NCI-H146 (cell line): ENCODE data around the gene KCNK10.
A peak's percentile ranks its signal among the peaks of the same experiment; 100 is the strongest.

Experiments
- DNase-seq: peaks from one replicate; lab custom pipeline; 2025; lab: John Stamatoyannopoulos, UW

The KCNK10 gene

GRCh38 chr14:88321692-88322503 lies 1.2 kb downstream of the KCNK10 start:
- DNase-seq: peak; percentile 39

DNA sequence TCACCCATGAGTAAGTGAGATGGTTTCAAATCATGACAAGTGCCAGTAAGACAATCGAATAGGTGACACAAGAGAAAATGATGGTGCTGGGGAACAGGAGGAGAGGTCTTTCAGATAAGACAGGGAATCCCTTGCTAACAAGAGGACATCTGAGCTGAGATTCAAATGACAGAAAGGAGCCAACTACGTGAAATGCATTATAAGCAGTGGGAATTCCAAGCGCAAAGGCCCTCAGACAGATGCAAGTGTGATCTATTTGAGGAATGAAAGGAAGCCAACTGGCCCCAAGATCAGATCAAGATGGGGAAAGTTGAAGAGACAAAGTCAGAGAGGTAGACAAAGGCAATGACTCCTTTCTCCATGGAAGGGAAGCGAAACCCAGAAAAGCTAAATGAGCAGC lies 4.7 kb downstream of the KCNK10 start:
- no peak for DNase-seq

DNA sequence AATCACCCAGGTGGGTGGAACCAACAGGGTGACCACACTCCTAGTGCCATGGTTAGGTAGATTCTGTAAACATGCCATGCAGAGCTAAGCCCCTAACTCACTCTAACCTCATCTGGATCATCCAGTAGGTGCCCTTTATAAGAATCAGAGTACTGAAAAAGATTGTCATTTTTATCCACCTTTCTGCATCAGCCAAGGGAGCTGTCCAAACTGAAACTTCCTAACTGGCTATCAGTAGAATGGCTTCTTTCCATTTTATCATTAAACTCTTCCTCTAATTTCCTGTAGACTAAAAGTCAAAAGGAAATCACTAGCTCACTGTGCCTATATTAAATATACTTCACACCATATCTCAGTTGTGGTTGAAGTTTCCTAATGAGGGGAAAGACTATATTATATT lies 6.5 kb downstream of the KCNK10 start:
- no peak for DNase-seq

- DNase-seq: no peak
Measured at GRCh38 chr14:88312257-88312656, 10.8 kb downstream of the KCNK10 start.

- DNase-seq: no peak
Measured at GRCh38 chr14:88311780-88312179, 11.3 kb downstream of the KCNK10 start.

DNA sequence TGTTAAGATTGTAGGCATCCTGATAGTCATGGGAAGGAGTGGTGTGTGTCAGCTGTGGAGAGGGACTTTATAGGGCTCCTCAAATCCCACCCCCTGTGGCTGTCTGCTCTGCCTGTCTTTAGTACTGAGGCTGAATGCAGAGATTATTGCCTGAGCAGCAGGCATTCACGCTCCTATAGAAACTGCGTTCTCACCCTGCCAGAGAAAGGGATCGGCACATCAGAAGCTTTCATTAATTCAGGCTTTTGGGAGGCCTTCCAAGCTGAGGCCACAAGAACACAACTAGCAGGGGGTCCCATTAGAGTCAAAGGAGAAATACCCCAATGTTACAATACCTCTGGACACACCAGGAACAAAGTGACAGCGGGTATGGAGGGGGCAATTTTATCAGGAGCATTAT lies 12.6 kb downstream of the KCNK10 start:
- DNase-seq: no peak

- DNase-seq: no peak
Measured at GRCh38 chr14:88310021-88310420, 13.0 kb downstream of the KCNK10 start.

GRCh38 chr14:88305528-88306322 lies 17.3 kb downstream of the KCNK10 start:
- DNase-seq: no peak

- no peak for DNase-seq
Measured at GRCh38 chr14:88303041-88303440, 20.0 kb downstream of the KCNK10 start.

DNA sequence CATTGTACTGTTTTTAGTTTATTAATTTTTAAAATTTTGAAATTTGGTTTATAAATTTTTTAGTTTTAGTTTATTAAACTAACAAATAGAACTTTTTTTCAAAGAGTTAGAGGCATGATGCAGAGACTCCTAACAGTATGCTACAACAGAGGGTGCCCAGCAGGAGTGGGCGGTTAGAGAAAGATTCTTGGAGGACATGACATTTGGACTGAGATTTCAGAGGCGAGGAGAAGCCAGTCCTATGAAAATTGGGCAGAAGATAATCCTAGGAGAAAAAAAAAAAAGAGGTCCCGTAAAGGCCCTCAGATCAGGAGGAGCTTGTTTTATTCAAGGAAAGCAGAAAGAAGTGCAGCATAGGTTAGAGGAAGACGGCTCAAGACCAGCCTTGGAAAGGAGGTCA lies 21.7 kb downstream of the KCNK10 start:
- no peak for DNase-seq

DNA sequence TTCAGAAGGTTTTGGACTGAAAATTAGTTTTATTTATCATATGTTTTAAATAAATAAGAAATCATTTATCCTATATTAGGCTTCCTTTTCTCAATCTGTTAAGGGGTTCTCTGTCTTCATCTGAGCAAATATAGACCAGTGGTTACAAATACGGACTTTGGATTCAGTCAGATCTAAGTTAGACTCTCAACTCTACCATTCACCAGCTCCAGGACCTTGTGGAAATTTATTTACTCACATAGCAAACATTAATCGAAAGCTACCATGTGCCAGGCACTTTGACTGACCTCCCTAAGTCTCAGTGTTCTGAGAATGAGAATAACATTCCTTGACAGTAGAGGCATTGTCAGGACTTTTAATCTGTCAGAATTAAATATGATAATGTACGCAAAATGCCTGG lies 22.3 kb downstream of the KCNK10 start:
- DNase-seq: no peak

- no peak for DNase-seq
Measured at GRCh38 chr14:88299865-88300530, 23.1 kb downstream of the KCNK10 start.

DNA sequence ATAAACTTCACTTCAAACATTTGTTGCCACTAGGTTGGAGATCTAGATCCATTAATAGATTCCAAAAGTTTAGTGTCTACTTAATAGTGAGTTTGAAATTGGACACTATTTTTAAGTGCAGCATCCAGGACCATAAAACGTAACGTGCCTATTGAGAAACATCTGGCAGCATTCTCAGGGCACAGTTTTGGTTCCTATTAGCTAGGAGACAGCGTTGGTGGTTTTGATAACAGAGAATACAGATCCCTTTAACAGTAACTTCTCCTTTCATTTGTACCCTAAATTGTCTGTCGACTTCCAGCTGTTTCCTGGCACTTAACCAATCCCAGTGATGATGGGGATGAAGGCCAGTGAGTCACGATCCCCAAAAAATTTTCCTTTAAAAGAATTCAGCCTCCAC lies 25.8 kb downstream of the KCNK10 start:
- no peak for DNase-seq

- DNase-seq: no peak
Measured at GRCh38 chr14:88296351-88296750, 26.7 kb downstream of the KCNK10 start.

DNA sequence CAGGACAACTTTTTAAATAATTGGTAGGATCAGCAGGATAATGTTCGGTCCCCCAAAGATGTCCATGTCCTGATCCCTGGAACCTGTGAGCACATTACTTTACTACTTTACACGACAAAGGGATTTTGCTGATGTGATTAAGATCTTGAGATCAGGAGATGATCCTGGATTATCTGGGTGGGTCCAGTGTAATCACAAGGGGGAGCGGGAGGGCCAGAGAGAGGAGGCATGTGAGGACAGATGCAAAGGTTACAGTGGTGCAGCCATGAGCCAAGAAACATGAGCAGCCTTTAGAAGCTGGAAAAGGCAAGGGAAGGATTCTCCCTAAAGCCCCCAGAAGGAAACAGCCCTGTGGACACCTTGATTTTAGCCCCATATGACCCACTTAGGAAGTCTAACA lies 33.1 kb downstream of the KCNK10 start:
- DNase-seq: no peak

- DNase-seq: no peak
Measured at GRCh38 chr14:88289234-88289633, 33.8 kb downstream of the KCNK10 start.

DNA sequence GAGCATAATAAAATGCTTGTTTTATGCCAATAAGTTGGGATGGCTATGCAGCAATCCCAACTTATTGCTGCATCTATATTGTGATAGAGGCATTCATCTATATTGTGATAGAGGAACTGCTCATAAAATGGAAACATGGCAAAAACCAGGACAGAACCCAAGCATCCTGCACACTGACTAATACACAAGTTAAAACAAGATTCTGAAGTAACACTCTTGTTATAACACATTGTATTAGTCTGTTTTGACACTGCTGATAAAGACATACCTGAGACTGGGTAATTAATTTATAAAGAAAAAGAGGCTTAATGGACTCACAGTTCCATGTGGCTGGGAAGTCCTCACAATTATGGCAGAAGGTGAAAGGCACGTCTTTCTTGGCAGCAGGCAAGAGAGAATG lies 36.8 kb downstream of the KCNK10 start:
- no peak for DNase-seq

- no peak for DNase-seq
Measured at GRCh38 chr14:88281447-88281846, 41.6 kb downstream of the KCNK10 start.

GRCh38 chr14:88276923-88277596 lies 46.0 kb downstream of the KCNK10 start:
- no peak for DNase-seq

- no peak for DNase-seq
Measured at GRCh38 chr14:88272390-88273269, 50.4 kb downstream of the KCNK10 start.

DNA sequence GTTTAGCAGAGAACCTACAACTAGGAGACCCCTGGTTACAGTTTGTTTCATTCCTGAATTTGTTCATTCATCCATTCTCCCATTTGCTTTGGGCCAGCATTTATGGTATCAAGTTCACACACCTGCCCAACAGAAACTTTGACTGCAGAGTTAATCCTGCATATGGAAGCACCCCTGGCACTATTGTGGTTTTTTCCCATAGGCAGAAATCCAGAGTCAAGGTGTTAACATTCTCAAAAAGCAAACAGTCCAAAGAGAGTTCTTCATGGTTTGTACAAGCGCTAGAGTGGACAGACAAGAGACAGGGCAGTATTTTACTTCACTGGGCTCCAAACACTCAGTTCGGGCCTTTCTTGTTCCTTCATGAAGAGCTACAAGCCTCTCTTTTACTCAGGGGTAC lies 51.9 kb downstream of the KCNK10 start:
- DNase-seq: no peak
